ENCODE data around the gene MRTFB. TPM values are rescaled to one million over a fixed set of nuclear protein-coding genes. Genes with fewer than 3 reads are reported as not detected.

The MRTFB gene
- total RNA-seq, 1 experiment from 2014 or later, result 29.8 TPM

GRCh38 chr16:14291286-14291685, 220.2 kb downstream of the MRTFB start:
- Histone ChIP-seq H3K9me3 (ENCODE audit: low read depth, low read length, poor library complexity, severe bottlenecking) (peaks cover 8% of the 10 kb centered on the region), H3K36me3 (ENCODE audit: insufficient read depth, low read length, poor library complexity, severe bottlenecking) (no peaks in the 10 kb centered on the region), H3K4me3 (ENCODE audit: low read depth, low read length, poor library complexity, severe bottlenecking) (no peak overlapping the region), H3K27ac (ENCODE audit: low read depth, low read length, poor library complexity, severe bottlenecking) (no peak overlapping the region), H3K4me1 (ENCODE audit: insufficient read depth, low read length, poor library complexity, severe bottlenecking) (no peaks in the 10 kb centered on the region), H3K27me3 (replicated peaks; ENCODE audit: insufficient read depth, low read depth, low read length, poor library complexity) (no peaks in the 10 kb centered on the region)
- TF ChIP-seq CTCF (conservative IDR thresholded peaks at IDR 0.05; ENCODE audit: low read depth, low read length), result no peak
- TF ChIP-seq EZH2 (IDR thresholded peaks at IDR 0.05; ENCODE audit: borderline replicate concordance, low read depth, low read length, poor library complexity, severe bottlenecking), result no peak
- intact Hi-C loops (cut with micrococcal nuclease; ENCODE audit: unreplicated experiment), result no loop called here
- DNase-seq (ENCODE audit: low spot score), result no peak
- POLR2A ChIA-PET (ENCODE audit: low non-redundant PET), result no interaction called here
- BruUV-seq (replicated peaks), result no TSS peak
- CTCF ChIA-PET, result no interaction called here

GRCh38 chr16:14292051-14292825, 221.1 kb downstream of the MRTFB start:
- Histone ChIP-seq H3K9me3 (ENCODE audit: low read depth, low read length, poor library complexity, severe bottlenecking) (peaks cover 8% of the 10 kb centered on the region), H3K4me1 (ENCODE audit: insufficient read depth, low read length, poor library complexity, severe bottlenecking) (no peaks in the 10 kb centered on the region), H3K4me3 (ENCODE audit: low read depth, low read length, poor library complexity, severe bottlenecking) (no peak overlapping the region), H3K27ac (ENCODE audit: low read depth, low read length, poor library complexity, severe bottlenecking) (no peak overlapping the region), H3K36me3 (ENCODE audit: insufficient read depth, low read length, poor library complexity, severe bottlenecking) (no peaks in the 10 kb centered on the region), H3K27me3 (replicated peaks; ENCODE audit: insufficient read depth, low read depth, low read length, poor library complexity) (no peaks in the 10 kb centered on the region)
- no peak for DNase-seq (ENCODE audit: low spot score)
- TF ChIP-seq EZH2 (IDR thresholded peaks at IDR 0.05; ENCODE audit: borderline replicate concordance, low read depth, low read length, poor library complexity, severe bottlenecking), result no peak
- ChIA-PET POLR2A (ENCODE audit: low non-redundant PET) (no interaction called here), CTCF (no interaction called here)
- no TSS peak for BruUV-seq (replicated peaks)
- intact Hi-C loops (cut with micrococcal nuclease; ENCODE audit: unreplicated experiment), result no loop called here

GRCh38 chr16:14296663-14297062, 225.5 kb downstream of the MRTFB start:
- Histone ChIP-seq H3K36me3 (ENCODE audit: insufficient read depth, low read length, poor library complexity, severe bottlenecking) (no peaks in the 10 kb centered on the region), H3K27ac (ENCODE audit: low read depth, low read length, poor library complexity, severe bottlenecking) (no peak overlapping the region), H3K9me3 (ENCODE audit: low read depth, low read length, poor library complexity, severe bottlenecking) (no peaks in the 10 kb centered on the region), H3K4me1 (ENCODE audit: insufficient read depth, low read length, poor library complexity, severe bottlenecking) (no peaks in the 10 kb centered on the region), H3K4me3 (ENCODE audit: low read depth, low read length, poor library complexity, severe bottlenecking) (no peak overlapping the region), H3K27me3 (replicated peaks; ENCODE audit: insufficient read depth, low read depth, low read length, poor library complexity) (no peaks in the 10 kb centered on the region)
- no peak for TF ChIP-seq EZH2 (IDR thresholded peaks at IDR 0.05; ENCODE audit: borderline replicate concordance, low read depth, low read length, poor library complexity, severe bottlenecking)
- TF ChIP-seq CTCF (conservative IDR thresholded peaks at IDR 0.05; ENCODE audit: low read depth, low read length), result no peak
- intact Hi-C loops (cut with micrococcal nuclease; ENCODE audit: unreplicated experiment), result no loop called here
- DNase-seq (ENCODE audit: low spot score), result no peak
- CTCF ChIA-PET, result no interaction called here
- POLR2A ChIA-PET (ENCODE audit: low non-redundant PET), result no interaction called here
- BruUV-seq (replicated peaks), result no TSS peak
